Naive thymus-derived CD4-positive, alpha-beta T cell (primary cell): ENCODE data around the gene ARHGDIA. TPM values are rescaled to one million over a fixed set of nuclear protein-coding genes. Genes with fewer than 3 reads are reported as not detected.
A peak's percentile ranks its signal among the peaks of the same experiment; 100 is the strongest.

ENCODE experiments used
- ATAC-seq: fragments of 150-1000 bp; cut with Tn5 transposase; 2 replicates; pipeline ENCODE4 v1.10.0; 2021; ENCODE audit warnings: mild to moderate bottlenecking, moderate library complexity
- CTCF ChIA-PET: fragments of 350-600 bp; sonication (Branson Sonifier 250); formaldehyde crosslinking; loops from one replicate; lab custom pipeline; 2021; ENCODE audit warnings: antibody characterized with exemption; lab: Charles Lee
- POLR2A ChIA-PET: fragments of 350-600 bp; sonication (Branson Sonifier 250); formaldehyde crosslinking; loops from one replicate; lab custom pipeline; 2021; ENCODE audit warnings: antibody characterized with exemption, inconsistent platforms; lab: Charles Lee
- DNase-seq, 9 donors: peaks; one replicate each; pipeline versions ENCODE4 v3.0.0 to v3.0.0-alpha.2; 2020 to 2022; ENCODE audit warnings: mixed read lengths in 1 of 9
- H3K27ac ChIP-seq: one replicate; pipeline ENCODE4 v1.7.0; 2013; ENCODE audit warnings: mild to moderate bottlenecking, low read depth, low read length, moderate library complexity
- H3K27me3 ChIP-seq, 2 donors: one replicate each; pipeline ENCODE4 v1.7.0; 2013; ENCODE audit warnings: low read length in 2 of 2, mild to moderate bottlenecking in 2 of 2, moderate library complexity in 2 of 2; ENCODE audit not compliant: control insufficient read depth in 2 of 2, insufficient read depth in 2 of 2
- H3K36me3 ChIP-seq, 3 experiments: 1 replicate in 2 of 3; 2 replicates in 1 of 3; pipeline ENCODE4 v1.7.0; 2013; ENCODE audit warnings: low read length in 3 of 3, mild to moderate bottlenecking in 3 of 3, moderate library complexity in 1 of 3; ENCODE audit not compliant: insufficient read depth in 3 of 3, control insufficient read depth in 2 of 3
- H3K4me1 ChIP-seq, 2 donors: one replicate each; pipeline ENCODE4 v1.7.0; 2013; ENCODE audit warnings: low read length in 2 of 2, mild to moderate bottlenecking in 2 of 2, moderate library complexity in 1 of 2; ENCODE audit not compliant: control insufficient read depth in 2 of 2, insufficient read depth in 2 of 2
- H3K4me3 ChIP-seq: 2 replicates; pipeline ENCODE4 v1.7.0; 2013; ENCODE audit warnings: mild to moderate bottlenecking, low read length
- H3K9me3 ChIP-seq, 3 experiments: 1 replicate in 2 of 3; 2 replicates in 1 of 3; pipeline ENCODE4 v1.7.0; 2013; ENCODE audit warnings: low read length in 3 of 3; ENCODE audit not compliant: control insufficient read depth in 2 of 3
- H3K27ac Mint-ChIP-seq, 9 donors: one replicate each; pipeline ENCODE4 v1.8.0; 2020 to 2022; ENCODE audit warnings: mixed read lengths in 9 of 9, mild to moderate bottlenecking in 8 of 9, moderate library complexity in 5 of 9, inconsistent platforms in 2 of 9
- H3K27me3 Mint-ChIP-seq, 5 donors: one replicate each; pipeline ENCODE4 v1.8.0; 2021 to 2022; ENCODE audit warnings: mixed read lengths in 5 of 5, mild to moderate bottlenecking in 1 of 5
- H3K36me3 Mint-ChIP-seq, 5 donors: one replicate each; pipeline ENCODE4 v1.8.0; 2020 to 2022; ENCODE audit warnings: mixed read lengths in 5 of 5, mild to moderate bottlenecking in 3 of 5, inconsistent platforms in 1 of 5
- H3K4me1 Mint-ChIP-seq, 7 donors: one replicate each; pipeline ENCODE4 v1.8.0; 2020 to 2022; ENCODE audit warnings: mixed read lengths in 7 of 7, mild to moderate bottlenecking in 3 of 7, inconsistent platforms in 1 of 7
- H3K4me3 Mint-ChIP-seq, 10 donors: one replicate each; pipeline ENCODE4 v1.8.0; 2020 to 2022; ENCODE audit warnings: mild to moderate bottlenecking in 10 of 10, mixed read lengths in 10 of 10, moderate library complexity in 6 of 10, inconsistent platforms in 2 of 10
- H3K9me3 Mint-ChIP-seq, 11 donors: one replicate each; pipeline ENCODE4 v1.8.0; 2020 to 2022; ENCODE audit warnings: mixed read lengths in 11 of 11, mild to moderate bottlenecking in 4 of 11, inconsistent platforms in 1 of 11, moderate library complexity in 1 of 11
- intact Hi-C, 2 donors: fragments of 100-400 bp; cut with micrococcal nuclease; formaldehyde crosslinking; loops; one replicate each; pipeline ENCODE4 v1.15.1; 2023
- polyA plus RNA-seq, 2 donors: library from polyadenylated mRNA; unstranded; fragments of 300-500 nt; fragmentation: Illumina TruSeq; gene quantifications; one replicate each; pipeline ENCODE4 v1.2.3, GENCODE V29; 2021
- total RNA-seq, 6 experiments: library from RNA in 5 of 6; stranded (reverse) in 5 of 6; gene quantifications; 1 replicate in 5 of 6; 2 replicates in 1 of 6; pipeline ENCODE4 v1.2.3 and lab custom pipeline; 2021 to 2026

Gene ARHGDIA
- total and polyA plus RNA-seq, 7 experiments from 2014 or later: 66.5 to 671 (median 339) TPM

- Histone ChIP-seq H3K27me3 (no peaks in the 10 kb centered on the region), H3K4me3 (no peak overlapping the region), H3K4me1 (no peaks in the 10 kb centered on the region), H3K36me3 (peaks cover 0 to 25% (median 0%) of the 10 kb centered on the region in 3 experiments), H3K9me3 (no peaks in the 10 kb centered on the region), H3K27ac (no peak overlapping the region)
- Mint-ChIP-seq H3K9me3 (no peaks in the 10 kb centered on the region), H3K27me3 (peaks cover 0 to 8% (median 5%) of the 10 kb centered on the region in 5 donors), H3K4me1 (peaks cover 0 to 6% (median 5%) of the 10 kb centered on the region in 7 donors), H3K4me3 (no peak overlapping the region), H3K36me3 (peaks cover 0 to 3% (median 0%) of the 10 kb centered on the region in 5 donors), H3K27ac (no peak overlapping the region)
- ATAC-seq (peak; percentile 52), DNase-seq (peak in 1 of 9 donors; percentile 34)
- intact Hi-C loops: no loop called here
- CTCF ChIA-PET: no interaction called here
- POLR2A ChIA-PET: no interaction called here
Measured at GRCh38 chr17:81821603-81822311, 49.4 kb downstream of the ARHGDIA start.

GRCh38 chr17:81821147-81821546 lies 50.0 kb downstream of the ARHGDIA start:
- no peak overlapping the region for H3K27ac ChIP-seq
- H3K4me1 Mint-ChIP-seq: peaks cover 0 to 5% (median 3%) of the 10 kb centered on the region in 7 donors
- CTCF ChIA-PET: no interaction called here

DNA sequence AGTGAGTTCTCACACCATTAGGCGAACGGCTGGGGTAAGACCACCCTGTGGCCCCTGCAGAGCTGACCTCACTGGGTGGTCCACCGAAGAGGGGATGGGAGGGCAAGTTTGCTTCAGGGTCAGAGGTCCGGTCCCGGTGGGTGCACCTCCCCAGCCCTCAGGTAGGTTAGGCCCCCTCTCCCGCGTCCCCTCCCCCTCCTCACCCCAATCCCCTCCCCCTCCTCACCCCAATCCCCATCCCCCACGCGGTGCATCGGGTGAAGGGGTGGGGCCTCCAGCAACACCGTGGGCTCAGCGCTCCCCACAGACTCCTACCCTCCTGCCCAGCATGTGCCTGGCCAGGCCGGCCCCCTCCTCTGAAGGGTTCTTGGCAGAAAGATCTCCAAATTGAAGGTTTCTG lies 51.4 kb downstream of the ARHGDIA start:
- intact Hi-C loops: no loop called here
- DNase-seq (no peak), ATAC-seq (no peak)
- Mint-ChIP-seq H3K9me3 (no peaks in the 10 kb centered on the region), H3K4me3 (no peak overlapping the region), H3K27me3 (peaks cover 0 to 11% (median 9%) of the 10 kb centered on the region in 5 donors), H3K27ac (no peak overlapping the region), H3K4me1 (peaks cover 0 to 5% (median 0%) of the 10 kb centered on the region in 7 donors), H3K36me3 (no peaks in the 10 kb centered on the region)
- no peak overlapping the region for H3K4me3 ChIP-seq
- ChIA-PET CTCF (no interaction called here), POLR2A (no interaction called here)
- no peaks in the 10 kb centered on the region for H3K9me3 ChIP-seq
- peaks cover 0 to 21% (median 0%) of the 10 kb centered on the region in 3 experiments for H3K36me3 ChIP-seq
- H3K4me1 ChIP-seq: no peaks in the 10 kb centered on the region
- no peak overlapping the region for H3K27ac ChIP-seq
- no peaks in the 10 kb centered on the region for H3K27me3 ChIP-seq

More at GRCh38 chr17:81821147-81821546, 50.0 kb downstream of the ARHGDIA start:
- H3K4me3 ChIP-seq: no peak overlapping the region
- H3K9me3 ChIP-seq: no peaks in the 10 kb centered on the region
- H3K27me3 Mint-ChIP-seq: peaks cover 0 to 10% (median 8%) of the 10 kb centered on the region in 5 donors
- POLR2A ChIA-PET: no interaction called here
- no peaks in the 10 kb centered on the region for H3K27me3 ChIP-seq
- H3K9me3 Mint-ChIP-seq: no peaks in the 10 kb centered on the region
- H3K36me3 ChIP-seq: peaks cover 0 to 25% (median 0%) of the 10 kb centered on the region in 3 experiments
- ATAC-seq: peak; percentile 22
- no peak overlapping the region for H3K4me3 Mint-ChIP-seq
- H3K27ac Mint-ChIP-seq: no peak overlapping the region
- no peak for DNase-seq
- intact Hi-C loops: no loop called here
- H3K36me3 Mint-ChIP-seq: peaks cover 0 to 2% (median 0%) of the 10 kb centered on the region in 5 donors
- no peaks in the 10 kb centered on the region for H3K4me1 ChIP-seq

GRCh38 chr17:81817758-81818147 lies 53.4 kb downstream of the ARHGDIA start:
- Histone ChIP-seq H3K4me3 (no peak overlapping the region), H3K27ac (no peak overlapping the region), H3K27me3 (no peaks in the 10 kb centered on the region), H3K36me3 (peaks cover 0 to 1% (median 0%) of the 10 kb centered on the region in 3 experiments), H3K4me1 (no peaks in the 10 kb centered on the region), H3K9me3 (no peaks in the 10 kb centered on the region)
- no peaks in the 10 kb centered on the region for H3K36me3 Mint-ChIP-seq
- H3K9me3 Mint-ChIP-seq: no peaks in the 10 kb centered on the region
- peaks cover 0 to 5% (median 0%) of the 10 kb centered on the region in 7 donors for H3K4me1 Mint-ChIP-seq
- ATAC-seq (no peak), DNase-seq (no peak)
- ChIA-PET POLR2A (no interaction called here), CTCF (no interaction called here)
- no peak overlapping the region for H3K27ac Mint-ChIP-seq
- H3K4me3 Mint-ChIP-seq: no peak overlapping the region
- peaks cover 0 to 11% (median 9%) of the 10 kb centered on the region in 5 donors for H3K27me3 Mint-ChIP-seq
- intact Hi-C loops: no loop called here

Other genes with a start within 250 kb of the ARHGDIA start
Only the 30 nearest of the 31 such genes appear.
- gene TSPAN10, start 234.1 kb downstream of the ARHGDIA start, total RNA-seq: 1 to 10 TPM in 2 of 5 experiments, under 1 TPM in 3; 0.32 to 1.9 (median 0.51) TPM
- under 1 TPM; 0.33 to 0.98 TPM for gene TSPAN10, start 234.1 kb downstream of the ARHGDIA start, polyA plus RNA-seq
- gene PDE6G, start 214.8 kb downstream of the ARHGDIA start, total RNA-seq: 10 to 100 TPM in 1 of 5 experiments, 1 to 10 TPM in 4; 1.0 to 28.0 (median 1.9) TPM
- 1 to 10 TPM; 2.0 to 2.6 TPM for gene PDE6G, start 214.8 kb downstream of the ARHGDIA start, polyA plus RNA-seq
- gene OXLD1, start 204.7 kb downstream of the ARHGDIA start, total RNA-seq: 10 to 100 TPM; 35.9 to 61.9 (median 47.5) TPM
- gene OXLD1, start 204.7 kb downstream of the ARHGDIA start, polyA plus RNA-seq: 100 to 1,000 TPM; 108 to 123 TPM
- gene CCDC137, start 204.6 kb downstream of the ARHGDIA start, total RNA-seq: 10 to 100 TPM; 16.3 to 33.5 (median 27.1) TPM
- gene CCDC137, start 204.6 kb downstream of the ARHGDIA start, polyA plus RNA-seq: 10 to 100 TPM; 10.0 to 26.0 TPM
- 10 to 100 TPM; 12.0 to 30.6 (median 30.1) TPM for gene ARL16, start 187.5 kb downstream of the ARHGDIA start, total RNA-seq
- gene ARL16, start 187.5 kb downstream of the ARHGDIA start, polyA plus RNA-seq: 10 to 100 TPM; 33.6 to 35.3 TPM
- 100 to 1,000 TPM; 108 to 174 (median 153) TPM for gene HGS, start 187.3 kb downstream of the ARHGDIA start, total RNA-seq
- gene HGS, start 187.3 kb downstream of the ARHGDIA start, polyA plus RNA-seq: 10 to 100 TPM; 19.8 to 40.3 TPM
- gene MRPL12, start 168.0 kb downstream of the ARHGDIA start, total RNA-seq: 10 to 100 TPM; 21.3 to 83.8 (median 26.6) TPM
- 10 to 100 TPM; 46.3 to 51.7 TPM for gene MRPL12, start 168.0 kb downstream of the ARHGDIA start, polyA plus RNA-seq
- 10 to 100 TPM in 1 of 5 experiments, 1 to 10 TPM in 4; 4.0 to 27.4 (median 6.2) TPM for gene SLC25A10, start 159.1 kb downstream of the ARHGDIA start, total RNA-seq
- 1 to 10 TPM; 3.4 to 5.2 TPM for gene SLC25A10, start 159.1 kb downstream of the ARHGDIA start, polyA plus RNA-seq
- not detected for gene GCGR, start 67.2 kb downstream of the ARHGDIA start, total RNA-seq
- not detected for gene GCGR, start 67.2 kb downstream of the ARHGDIA start, polyA plus RNA-seq
- gene MCRIP1, start 38.0 kb downstream of the ARHGDIA start, total RNA-seq: 10 to 100 TPM; 41.1 to 65.3 (median 53.1) TPM
- 10 to 100 TPM; 44.5 to 59.0 TPM for gene MCRIP1, start 38.0 kb downstream of the ARHGDIA start, polyA plus RNA-seq
- not detected for gene PPP1R27, start 36.3 kb downstream of the ARHGDIA start, total RNA-seq
- under 1 TPM in 1 of 2 donors, not detected in 1; 0.13 TPM for gene PPP1R27, start 36.3 kb downstream of the ARHGDIA start, polyA plus RNA-seq
- gene P4HB, start 10.8 kb downstream of the ARHGDIA start, total RNA-seq: 100 to 1,000 TPM; 188 to 568 (median 304) TPM
- gene P4HB, start 10.8 kb downstream of the ARHGDIA start, polyA plus RNA-seq: 100 to 1,000 TPM; 161 to 224 TPM
- 100 to 1,000 TPM in 1 of 5 experiments, 10 to 100 TPM in 4; 38.3 to 159 (median 83.2) TPM for gene ALYREF, start 20.2 kb upstream of the ARHGDIA start, total RNA-seq
- gene ALYREF, start 20.2 kb upstream of the ARHGDIA start, polyA plus RNA-seq: 10 to 100 TPM; 28.5 to 31.5 TPM
- 100 to 1,000 TPM in 1 of 5 experiments, 10 to 100 TPM in 4; 30.8 to 106 (median 40.5) TPM for gene ANAPC11, start 20.4 kb upstream of the ARHGDIA start, total RNA-seq
- 100 to 1,000 TPM; 245 to 278 TPM for gene ANAPC11, start 20.4 kb upstream of the ARHGDIA start, polyA plus RNA-seq
- gene NPB, start 30.9 kb upstream of the ARHGDIA start, total RNA-seq: under 1 TPM in 4 of 5 experiments, not detected in 1; 0.29 to 0.59 (median 0.54) TPM
- gene NPB, start 30.9 kb upstream of the ARHGDIA start, polyA plus RNA-seq: under 1 TPM in 1 of 2 donors, not detected in 1; 0.20 TPM
- gene PCYT2, start 40.1 kb upstream of the ARHGDIA start, total RNA-seq: 10 to 100 TPM; 17.5 to 43.6 (median 35.2) TPM
- gene PCYT2, start 40.1 kb upstream of the ARHGDIA start, polyA plus RNA-seq: 10 to 100 TPM; 22.4 to 27.0 TPM
- gene SIRT7, start 46.8 kb upstream of the ARHGDIA start, total RNA-seq: 10 to 100 TPM; 56.0 to 81.4 (median 69.7) TPM
- 10 to 100 TPM; 21.6 to 38.7 TPM for gene SIRT7, start 46.8 kb upstream of the ARHGDIA start, polyA plus RNA-seq
- gene MAFG, start 56.4 kb upstream of the ARHGDIA start, total RNA-seq: 10 to 100 TPM; 12.9 to 28.1 (median 18.1) TPM
- 1 to 10 TPM; 2.4 to 2.6 TPM for gene MAFG, start 56.4 kb upstream of the ARHGDIA start, polyA plus RNA-seq
- 10 to 100 TPM in 1 of 5 experiments, 1 to 10 TPM in 4; 1.8 to 31.1 (median 2.3) TPM for gene PYCR1, start 66.0 kb upstream of the ARHGDIA start, total RNA-seq
- gene PYCR1, start 66.0 kb upstream of the ARHGDIA start, polyA plus RNA-seq: 1 to 10 TPM; 4.2 to 4.5 TPM
- gene MYADML2, start 75.9 kb upstream of the ARHGDIA start, total RNA-seq: not detected
- gene MYADML2, start 75.9 kb upstream of the ARHGDIA start, polyA plus RNA-seq: not detected
- gene NOTUM, start 89.8 kb upstream of the ARHGDIA start, total RNA-seq: under 1 TPM in 1 of 5 experiments, not detected in 4; 0.82 TPM
- under 1 TPM in 1 of 2 donors, not detected in 1; 0.35 TPM for gene NOTUM, start 89.8 kb upstream of the ARHGDIA start, polyA plus RNA-seq
- gene ASPSCR1, start 106.3 kb upstream of the ARHGDIA start, total RNA-seq: 10 to 100 TPM; 36.4 to 46.7 (median 46.0) TPM
- 10 to 100 TPM; 24.2 to 36.6 TPM for gene ASPSCR1, start 106.3 kb upstream of the ARHGDIA start, polyA plus RNA-seq
- gene CENPX, start 151.5 kb upstream of the ARHGDIA start, total RNA-seq: 10 to 100 TPM; 25.5 to 71.8 (median 31.8) TPM
- gene CENPX, start 151.5 kb upstream of the ARHGDIA start, polyA plus RNA-seq: 10 to 100 TPM; 62.3 to 72.7 TPM
- 10 to 100 TPM in 4 of 5 experiments, 1 to 10 TPM in 1; 9.2 to 39.1 (median 15.0) TPM for gene LRRC45, start 152.0 kb upstream of the ARHGDIA start, total RNA-seq
- gene LRRC45, start 152.0 kb upstream of the ARHGDIA start, polyA plus RNA-seq: 1 to 10 TPM; 4.1 to 6.3 TPM
- gene RAC3, start 160.3 kb upstream of the ARHGDIA start, total RNA-seq: 1 to 10 TPM; 1.3 to 8.5 (median 2.1) TPM
- gene RAC3, start 160.3 kb upstream of the ARHGDIA start, polyA plus RNA-seq: not detected
- 100 to 1,000 TPM in 1 of 5 experiments, 10 to 100 TPM in 4; 63.0 to 130 (median 83.6) TPM for gene DCXR, start 166.4 kb upstream of the ARHGDIA start, total RNA-seq
- 100 to 1,000 TPM; 164 to 228 TPM for gene DCXR, start 166.4 kb upstream of the ARHGDIA start, polyA plus RNA-seq
- 10 to 100 TPM; 25.0 to 45.5 (median 31.5) TPM for gene RFNG, start 180.5 kb upstream of the ARHGDIA start, total RNA-seq
- gene RFNG, start 180.5 kb upstream of the ARHGDIA start, polyA plus RNA-seq: 1 to 10 TPM; 4.2 to 6.7 TPM
- 10 to 100 TPM; 68.3 to 88.1 (median 71.7) TPM for gene GPS1, start 180.6 kb upstream of the ARHGDIA start, total RNA-seq
- 100 to 1,000 TPM; 105 to 124 TPM for gene GPS1, start 180.6 kb upstream of the ARHGDIA start, polyA plus RNA-seq
- gene DUS1L, start 194.5 kb upstream of the ARHGDIA start, total RNA-seq: 100 to 1,000 TPM; 127 to 157 (median 147) TPM
- gene DUS1L, start 194.5 kb upstream of the ARHGDIA start, polyA plus RNA-seq: 100 to 1,000 TPM in 1 of 2 donors, 10 to 100 TPM in 1; 52.9 to 110 TPM
- gene FASN, start 226.9 kb upstream of the ARHGDIA start, total RNA-seq: 100 to 1,000 TPM in 2 of 5 experiments, 10 to 100 TPM in 3; 24.3 to 168 (median 59.0) TPM
- gene FASN, start 226.9 kb upstream of the ARHGDIA start, polyA plus RNA-seq: 1 to 10 TPM in 1 of 2 donors, under 1 TPM in 1; 0.96 to 1.5 TPM